HG02970 (cell line): ENCODE results near the gene OR4K17.
"Not testable (repeated sequence)": the region's sequence is repeated elsewhere in the genome, so short reads cannot be mapped to it uniquely, and the experiment has no call there.

ENCODE experiments used
- ATAC-seq: cut with Tn5 transposase; IDR thresholded peaks from one replicate; pipeline ENCODE4 v1.9.1; 2021; ENCODE audit warnings: mild to moderate bottlenecking, moderate library complexity, moderate number of reproducible peaks; ENCODE audit not compliant: unreplicated experiment, low FRiP score

OR4K17 gene, protein sequence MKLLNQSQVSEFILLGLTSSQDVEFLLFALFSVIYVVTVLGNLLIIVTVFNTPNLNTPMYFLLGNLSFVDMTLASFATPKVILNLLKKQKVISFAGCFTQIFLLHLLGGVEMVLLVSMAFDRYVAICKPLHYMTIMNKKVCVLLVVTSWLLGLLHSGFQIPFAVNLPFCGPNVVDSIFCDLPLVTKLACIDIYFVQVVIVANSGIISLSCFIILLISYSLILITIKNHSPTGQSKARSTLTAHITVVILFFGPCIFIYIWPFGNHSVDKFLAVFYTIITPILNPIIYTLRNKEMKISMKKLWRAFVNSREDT

DNA sequence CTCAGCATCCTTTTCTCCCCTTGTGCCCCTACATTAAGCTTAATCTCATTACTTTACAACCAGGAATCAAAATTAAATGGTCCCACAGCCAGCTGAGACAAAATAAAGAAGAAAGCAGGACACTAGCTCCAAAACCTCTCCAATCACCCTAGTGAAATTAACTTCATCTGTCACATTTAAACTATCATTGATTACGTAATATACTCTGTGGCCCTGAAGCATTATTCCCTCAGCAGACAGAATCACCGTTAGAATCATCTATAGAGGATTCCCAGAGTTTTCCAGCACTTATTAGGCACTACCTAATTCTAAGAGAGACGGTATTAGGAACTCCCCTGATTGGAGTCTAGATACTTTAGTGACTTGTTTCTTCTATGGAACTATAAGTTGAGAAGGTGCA is at the start of gene OR4K17:
Gene OR4K17 (plus strand): TSS at position 302 of the 400 bp plus-strand sequence. CDS start 6,761 bp downstream, outside the sequence.
- no peak for ATAC-seq

DNA sequence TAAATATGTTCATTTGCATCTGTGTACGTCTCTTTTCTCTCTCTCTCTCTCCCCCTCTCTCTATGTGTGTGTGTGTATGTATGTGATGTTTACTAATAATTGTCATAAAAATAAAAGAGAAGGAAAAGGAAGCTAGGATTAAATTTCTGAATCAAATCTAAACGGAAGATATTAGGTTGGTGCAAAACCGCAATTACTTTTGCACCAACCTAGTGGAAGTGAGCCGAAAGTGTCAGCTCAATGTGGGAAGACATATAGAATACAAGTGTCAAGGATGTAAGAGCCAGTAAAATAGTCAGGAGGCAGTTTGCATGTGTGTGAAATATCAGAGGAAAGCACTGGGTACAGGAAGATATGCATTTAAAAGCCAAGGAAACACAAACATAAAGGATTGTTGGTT is 18.5 kb upstream of the OR4K17 start:
- no peak for ATAC-seq

DNA sequence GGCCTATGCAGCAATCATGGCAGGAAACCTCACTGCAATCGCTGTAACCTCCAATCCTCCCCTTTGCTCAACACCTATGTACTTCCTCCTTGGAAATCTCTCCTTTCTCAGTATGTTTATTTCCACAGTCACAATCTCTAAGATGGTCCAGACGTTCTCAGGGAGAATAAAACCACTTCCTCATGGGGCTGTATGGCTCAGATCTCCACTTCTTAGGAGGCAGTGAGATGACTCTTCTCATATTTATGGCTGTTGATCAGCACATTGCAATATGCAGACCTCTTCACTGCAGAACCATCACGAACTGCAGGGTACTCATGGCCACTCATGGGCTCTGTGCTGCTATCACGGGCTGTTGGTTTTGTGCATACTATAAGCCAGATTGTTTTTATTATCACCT is 17.1 kb upstream of the OR4K17 start:
- ATAC-seq, result no peak

DNA sequence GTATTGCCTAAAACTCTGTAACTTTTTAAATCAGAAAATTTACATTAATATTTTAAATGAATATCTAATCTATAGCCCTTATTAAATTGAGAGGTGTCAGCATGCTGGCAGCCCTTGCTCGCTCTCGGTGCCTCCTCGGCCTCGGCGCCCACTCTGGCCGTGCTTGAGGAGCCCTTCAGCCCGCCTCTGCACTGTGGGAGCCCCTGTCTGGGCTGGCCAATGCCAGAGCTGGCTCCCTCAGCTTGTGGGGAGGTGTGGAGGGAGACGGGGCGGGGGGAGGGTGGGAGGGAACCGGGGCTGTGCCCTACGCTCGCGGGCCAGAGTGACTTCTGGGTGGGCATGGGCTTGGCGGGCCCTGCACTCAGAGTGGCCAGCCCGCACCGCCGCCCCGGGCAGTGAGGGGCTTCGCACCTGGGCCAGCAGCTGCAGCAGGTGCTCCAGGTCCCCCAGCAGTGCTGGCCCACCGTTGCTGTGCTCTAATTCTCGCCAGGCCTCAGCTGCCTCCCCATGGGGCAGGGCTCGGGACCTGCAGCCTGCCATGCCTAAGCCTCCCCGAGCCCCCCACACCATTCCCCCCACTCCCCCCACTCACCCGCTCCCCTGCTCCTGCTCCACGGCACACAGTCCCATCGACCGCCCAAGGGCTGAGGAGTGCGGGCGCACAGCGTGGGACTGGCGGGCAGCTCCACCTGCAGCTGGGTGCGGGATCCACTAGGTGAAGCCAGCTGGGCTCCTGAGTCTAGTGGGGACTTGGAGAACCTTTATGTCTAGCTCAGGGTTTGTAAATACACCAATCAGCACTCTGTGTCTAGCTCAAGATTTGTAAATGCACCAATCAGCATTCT is 11.4 kb upstream of the OR4K17 start:
- ATAC-seq, result not testable (repeated sequence)

DNA sequence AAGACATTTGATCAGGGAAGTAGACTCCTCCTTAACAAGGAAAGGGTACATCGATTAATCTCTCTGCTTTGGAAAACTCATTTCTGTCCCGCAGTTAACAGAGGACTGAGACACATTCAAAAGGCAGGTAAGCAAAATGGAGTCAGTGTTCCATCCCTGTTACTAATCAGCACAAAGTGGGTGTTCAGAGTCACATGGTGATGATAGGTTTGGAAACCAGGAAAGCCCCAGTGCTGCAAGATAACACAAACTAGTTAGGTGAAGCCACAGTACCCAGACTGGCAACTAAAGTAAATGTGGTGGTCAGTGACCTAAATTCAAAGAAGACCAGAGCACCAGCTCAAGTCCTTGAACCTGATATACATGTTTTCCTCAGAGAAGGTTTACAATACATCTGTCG is 1.8 kb downstream of the OR4K17 start:
- no peak for ATAC-seq

DNA sequence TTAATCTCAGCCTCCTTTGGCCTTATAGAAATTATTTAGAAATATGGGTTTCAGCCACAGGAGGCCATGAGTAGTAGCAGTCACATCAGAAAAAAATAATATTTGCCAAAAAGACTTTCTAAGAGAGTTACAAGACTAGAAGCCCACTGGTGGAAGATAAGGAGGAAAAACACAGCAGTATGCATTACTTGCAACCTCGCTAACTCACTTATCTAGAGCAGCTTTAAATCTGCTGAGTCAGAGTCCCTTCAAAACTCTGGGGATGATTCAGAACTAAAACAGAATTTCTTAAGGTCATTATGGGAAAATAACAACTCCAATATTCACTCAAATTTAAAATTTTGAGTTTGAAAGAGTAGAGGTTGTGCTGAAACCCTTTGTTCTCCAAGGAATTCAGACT is 6.2 kb downstream of the OR4K17 start:
- ATAC-seq, result no peak

DNA sequence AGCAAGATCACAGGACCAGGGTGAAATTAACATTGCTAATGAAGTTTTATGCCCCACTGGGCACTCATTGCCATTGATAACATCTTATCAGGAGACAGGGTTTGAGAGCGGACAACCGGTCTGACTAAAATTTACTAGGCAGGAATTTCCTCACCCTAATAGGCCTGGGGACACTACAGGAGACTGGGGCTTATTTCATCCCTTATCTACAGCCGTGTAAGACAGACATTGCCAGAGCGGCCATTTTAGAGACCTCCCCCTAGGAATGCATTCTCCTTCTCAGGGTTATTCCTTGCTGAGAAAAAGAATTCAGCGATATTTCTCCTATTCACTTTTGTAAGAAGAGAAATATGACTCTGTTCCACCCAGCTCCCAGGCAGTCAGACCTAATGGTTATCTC is 8.3 kb downstream of the OR4K17 start:
- no peak for ATAC-seq

DNA sequence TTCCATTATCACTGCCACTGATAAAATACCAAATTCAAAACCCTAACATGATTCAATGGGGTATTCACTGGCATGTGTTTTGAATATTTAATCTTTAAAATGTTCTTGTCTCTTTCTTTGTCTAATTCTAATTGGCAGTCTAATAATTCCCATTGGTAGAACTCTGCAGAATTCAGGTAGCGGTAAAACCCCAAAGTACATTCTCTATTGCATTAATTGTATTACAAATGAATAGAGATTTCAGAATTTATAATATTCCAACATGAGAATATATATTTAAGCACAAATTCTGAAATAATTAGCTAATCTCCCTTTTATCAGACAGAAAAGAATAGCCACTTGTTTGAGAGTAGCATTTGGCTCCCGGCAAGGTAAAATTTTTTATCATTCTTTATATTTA is 28.0 kb downstream of the OR4K17 start, which contains the start of gene OR4N5:
Gene OR4N5 (plus strand): TSS at position 301 of the 400 bp plus-strand sequence. CDS start 4,916 bp downstream, outside the sequence.
- ATAC-seq, result no peak

DNA sequence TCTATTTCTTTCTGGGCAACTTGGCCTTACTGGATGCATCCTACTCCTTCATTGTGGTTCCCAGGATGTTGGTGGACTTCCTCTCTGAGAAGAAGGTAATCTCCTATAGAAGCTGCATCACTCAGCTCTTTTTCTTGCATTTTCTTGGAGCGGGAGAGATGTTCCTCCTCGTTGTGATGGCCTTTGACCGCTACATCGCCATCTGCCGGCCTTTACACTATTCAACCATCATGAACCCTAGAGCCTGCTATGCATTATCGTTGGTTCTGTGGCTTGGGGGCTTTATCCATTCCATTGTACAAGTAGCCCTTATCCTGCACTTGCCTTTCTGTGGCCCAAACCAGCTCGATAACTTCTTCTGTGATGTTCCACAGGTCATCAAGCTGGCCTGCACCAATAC is 33.4 kb downstream of the OR4K17 start:
- ATAC-seq, result no peak

DNA sequence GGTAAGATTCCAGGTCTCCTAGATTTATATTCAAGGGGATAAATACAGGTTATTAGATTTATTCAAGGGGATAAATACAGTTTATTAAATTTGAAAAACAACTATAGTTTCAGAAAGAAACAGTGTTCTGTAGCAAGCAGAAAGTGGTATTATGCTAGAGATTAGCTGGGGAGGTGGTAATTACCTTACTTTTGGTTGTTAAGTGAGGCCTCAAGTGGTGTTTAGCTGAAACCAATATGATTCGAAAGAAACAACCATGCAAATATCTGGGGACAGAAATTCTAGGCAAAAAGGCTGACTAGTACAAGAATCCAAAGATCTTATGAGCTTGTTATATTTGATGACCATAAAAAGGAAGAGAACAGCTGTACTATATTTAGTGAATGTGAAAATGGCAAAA is 34.3 kb downstream of the OR4K17 start:
- ATAC-seq, result no peak

DNA sequence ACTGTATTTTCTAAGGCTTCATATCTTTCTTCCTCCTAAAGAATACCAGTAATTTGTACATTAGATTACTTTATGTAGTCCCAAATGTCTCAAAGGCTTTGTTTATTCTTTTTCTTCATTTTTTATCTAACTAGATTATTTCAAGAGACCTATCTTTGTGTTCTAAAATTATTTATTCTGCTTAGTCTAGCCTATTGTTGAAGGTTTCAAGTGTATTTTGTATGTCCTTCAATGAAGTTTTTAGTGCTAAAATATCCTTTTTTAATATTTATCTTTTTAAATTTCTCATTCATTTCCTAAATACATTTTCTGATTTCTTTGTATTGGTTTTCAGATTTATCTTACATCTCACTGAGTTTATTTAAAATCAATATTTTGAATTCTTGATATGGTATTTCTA is 53.9 kb downstream of the OR4K17 start:
- no peak for ATAC-seq

DNA sequence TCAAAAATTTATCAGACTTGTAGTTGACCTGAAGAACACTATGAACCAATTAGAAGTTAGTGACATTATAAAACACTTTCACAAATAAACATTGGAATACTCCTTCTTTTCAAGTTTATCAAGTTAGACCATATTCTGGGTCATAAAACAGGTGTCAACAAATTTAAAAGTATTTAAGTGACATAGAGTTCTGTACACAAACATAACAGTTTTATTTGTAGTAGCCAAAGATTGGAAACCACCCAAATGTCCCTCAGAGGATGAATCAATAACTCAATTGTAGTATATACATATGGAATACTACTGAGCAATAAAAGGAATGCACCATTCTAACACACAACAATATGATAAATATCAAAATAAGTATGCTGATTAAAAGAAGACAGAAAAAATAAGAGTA is 56.6 kb downstream of the OR4K17 start:
- ATAC-seq, result no peak

DNA sequence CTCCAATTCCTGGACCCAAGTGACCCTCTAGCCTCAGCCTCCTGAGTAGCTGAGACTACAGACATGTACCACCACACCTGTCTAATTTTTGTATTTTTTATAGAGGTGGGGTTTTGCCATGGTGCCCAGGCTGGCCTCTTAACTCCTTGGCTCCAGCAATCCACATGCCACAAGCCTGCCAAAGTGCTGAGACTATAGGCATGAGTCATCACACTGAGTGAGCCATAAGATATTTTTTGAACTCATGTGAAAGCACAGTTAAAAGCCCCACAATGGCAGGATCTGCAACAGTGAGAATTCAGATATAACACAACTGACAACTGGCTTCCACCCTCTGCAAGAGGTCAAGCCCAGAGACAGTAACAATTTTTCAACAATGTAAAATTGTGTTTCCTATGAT is 59.3 kb downstream of the OR4K17 start:
- ATAC-seq, result not testable (repeated sequence)
